GM21529 (cell line): ENCODE measurements around the gene IGFN1.
A peak's percentile ranks its signal among the peaks of the same experiment; 100 is the strongest.

Experiments
- ATAC-seq: cut with Tn5 transposase; IDR thresholded peaks from one replicate; pipeline ENCODE4 v1.9.1; 2021; ENCODE audit not compliant: unreplicated experiment

IGFN1 gene

DNA sequence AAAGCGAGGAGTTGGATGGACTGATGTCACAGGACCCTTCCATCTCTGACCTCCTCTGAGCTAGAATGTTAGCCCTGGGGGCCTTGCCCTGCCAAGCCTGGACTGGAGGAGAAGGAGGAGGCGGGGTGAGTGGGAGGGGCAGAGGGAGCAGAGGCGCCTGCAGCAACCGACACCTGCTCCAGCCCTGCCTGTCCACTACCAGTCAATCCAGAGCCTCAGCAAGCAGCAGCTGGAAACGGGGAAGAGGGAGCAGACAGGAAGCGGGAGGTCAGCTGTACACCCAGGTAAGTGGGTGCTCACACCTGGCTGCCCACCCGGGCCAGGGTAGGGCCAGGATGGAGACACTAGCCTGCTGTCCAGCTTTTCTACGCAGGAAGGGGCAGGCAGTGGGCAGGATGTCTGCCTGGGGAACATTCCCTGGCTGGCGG is at the start of gene IGFN1:
IGFN1 (plus strand) TSS at position 201 of the 428 bp plus-strand sequence. CDS start 2,470 bp downstream, outside the sequence.
- ATAC-seq: no peak

DNA sequence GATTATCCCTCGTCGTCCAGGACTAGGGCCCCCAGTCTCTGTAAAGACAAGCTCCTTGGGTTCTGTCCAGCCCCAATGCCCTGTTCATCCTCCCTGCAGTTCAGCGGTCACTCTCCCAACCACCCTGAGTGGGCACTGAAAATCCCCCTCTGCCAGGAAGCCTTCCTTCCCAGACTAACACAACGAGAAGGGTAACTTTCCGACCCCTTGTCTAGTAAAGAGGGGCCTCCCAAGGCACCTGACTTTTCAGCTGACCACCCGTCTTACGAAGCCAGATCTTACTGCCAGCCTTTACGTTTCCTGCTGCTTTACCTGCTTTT is 49.7 kb upstream of the IGFN1 start:
- no peak for ATAC-seq

DNA sequence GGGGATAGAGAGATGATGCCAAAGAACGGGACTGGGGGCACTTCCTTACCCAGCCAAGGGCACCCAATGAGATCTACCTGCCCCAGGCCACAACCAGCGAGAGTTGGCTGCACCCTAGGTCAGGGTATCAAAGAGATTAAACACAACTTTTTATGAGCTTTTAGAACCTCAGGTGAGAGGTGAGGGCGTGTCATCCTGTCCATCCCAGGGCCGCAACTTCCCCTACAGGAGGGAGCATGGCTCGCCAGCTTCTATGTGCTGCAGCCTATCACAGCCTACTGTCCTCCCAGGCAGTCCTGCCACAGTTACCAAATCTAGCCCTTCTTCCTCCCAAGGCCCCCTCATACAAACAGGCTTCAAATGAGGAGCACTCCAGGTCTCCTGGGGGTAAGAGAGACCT is 49.2 kb upstream of the IGFN1 start:
- ATAC-seq: no peak

DNA sequence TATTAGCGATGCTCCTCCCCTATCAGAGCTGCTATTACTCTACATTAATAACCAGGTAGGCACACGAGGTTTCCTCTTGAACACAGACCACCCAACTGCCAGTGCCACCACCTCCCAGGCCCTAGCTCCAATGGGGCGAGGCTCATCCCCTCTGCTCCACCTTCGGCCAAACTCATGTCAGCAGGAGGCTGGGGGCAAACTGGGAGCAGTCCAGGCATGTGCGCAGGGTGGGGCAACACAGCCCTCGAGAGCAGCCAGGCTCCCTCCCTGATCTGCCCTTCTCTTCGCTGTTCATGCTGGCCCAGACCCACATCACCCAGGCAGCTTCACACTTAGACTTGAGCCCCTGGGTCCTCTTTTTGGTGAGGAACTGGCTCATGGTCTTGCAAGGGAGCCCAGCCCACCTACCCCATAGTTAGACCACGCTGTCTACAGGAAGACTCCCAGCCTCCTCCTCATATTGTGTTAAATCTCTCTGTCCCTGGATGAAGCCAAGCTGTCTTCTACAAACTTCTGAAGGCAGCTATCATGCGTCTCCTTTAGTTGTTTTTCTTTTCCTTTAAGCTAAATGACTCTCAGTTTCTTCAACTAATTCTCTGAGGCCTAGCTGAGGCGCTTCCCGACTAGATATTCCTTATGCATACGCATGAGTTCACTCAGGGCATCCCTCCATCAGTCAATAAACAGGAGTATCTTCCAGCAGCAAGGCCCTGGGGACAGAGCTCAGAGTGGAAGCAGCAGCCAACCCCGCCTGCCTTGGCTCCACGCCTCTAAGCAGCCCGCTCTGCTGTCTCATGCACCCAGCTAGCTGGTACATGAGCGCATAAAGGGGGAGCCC is 48.4 kb upstream of the IGFN1 start:
- no peak for ATAC-seq

DNA sequence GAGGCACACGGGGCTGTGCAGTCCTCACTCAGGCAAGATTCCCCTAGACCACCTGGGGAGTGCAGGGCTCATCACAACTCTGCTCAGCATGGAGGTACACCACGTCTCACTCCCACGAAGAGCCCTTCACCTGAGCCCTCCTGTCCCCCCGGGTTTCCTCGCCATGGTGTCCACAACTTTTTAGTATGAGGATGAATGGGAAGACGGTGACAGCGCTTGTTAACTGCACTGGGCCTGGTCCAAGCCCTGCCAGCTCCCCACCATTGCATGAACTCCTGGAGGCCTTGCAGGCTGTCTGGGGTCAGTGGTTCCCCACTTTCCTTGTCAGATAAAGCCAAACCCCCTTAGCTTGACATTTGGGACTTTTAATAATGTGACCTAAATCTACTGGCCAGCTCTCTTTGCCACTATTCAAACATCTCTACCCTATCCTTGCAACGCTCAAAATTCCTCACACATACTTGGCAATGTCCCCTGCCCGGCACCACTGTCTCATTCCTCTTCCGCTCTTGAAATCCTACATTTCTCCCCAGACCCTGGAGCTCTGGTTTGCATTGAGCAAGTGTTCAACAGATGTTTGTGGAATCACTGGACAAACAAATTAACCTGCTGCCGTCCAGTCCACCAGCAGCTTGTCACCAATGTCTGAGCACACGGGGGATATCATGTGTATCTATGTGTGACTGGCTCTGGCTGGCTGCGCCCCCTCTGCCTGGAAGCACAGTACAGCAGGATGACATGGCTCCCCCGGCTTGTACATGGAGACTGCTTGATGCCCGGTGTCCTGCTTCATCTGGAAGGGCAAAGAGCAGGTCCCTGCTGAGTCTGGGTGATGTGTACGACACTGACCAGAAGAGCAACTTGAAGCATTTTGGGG is 47.5 kb upstream of the IGFN1 start:
- no peak for ATAC-seq

DNA sequence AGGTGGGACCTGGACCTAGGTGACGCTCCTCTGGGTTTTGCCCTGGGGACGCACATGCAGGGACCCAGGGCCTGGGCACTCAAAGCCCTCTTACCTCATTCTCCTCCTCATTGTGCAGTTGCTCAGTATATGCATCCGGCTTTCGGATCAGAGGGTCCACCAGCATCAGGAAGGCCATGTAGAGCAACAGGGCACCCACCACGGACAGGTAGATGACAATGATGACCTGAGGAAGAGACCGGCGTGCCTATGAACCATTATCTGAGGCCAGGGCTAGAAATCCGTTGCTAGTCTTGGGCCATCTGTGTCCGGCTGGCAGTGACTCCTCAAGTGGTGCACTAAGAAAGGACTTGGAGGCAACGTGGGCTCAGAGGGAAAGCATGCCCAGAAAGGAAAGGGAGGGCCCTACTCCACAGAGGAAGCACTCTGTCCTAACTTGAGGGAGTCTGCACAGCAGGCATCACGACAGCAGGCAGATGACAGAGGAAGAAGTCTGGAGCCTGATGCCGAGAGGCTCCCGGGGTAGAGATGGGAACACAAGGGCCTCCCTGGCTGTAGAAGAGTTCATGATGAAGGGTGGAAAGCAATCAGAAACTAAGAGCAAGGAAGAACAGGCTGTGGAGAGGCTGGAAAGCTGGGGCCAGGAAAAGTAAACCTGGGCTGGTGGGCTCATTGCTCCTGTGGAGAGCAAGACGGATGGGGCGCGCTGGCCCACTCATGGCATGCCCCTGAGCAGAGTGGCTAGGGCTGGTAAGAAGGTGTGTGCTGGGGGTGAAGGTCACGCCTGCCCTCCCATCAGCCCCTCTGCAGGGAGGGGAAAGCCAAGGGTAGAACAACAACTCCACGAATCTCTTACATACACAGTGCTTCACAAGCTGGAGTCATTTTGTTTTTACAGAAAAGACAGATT is 46.6 kb upstream of the IGFN1 start:
- no peak for ATAC-seq

DNA sequence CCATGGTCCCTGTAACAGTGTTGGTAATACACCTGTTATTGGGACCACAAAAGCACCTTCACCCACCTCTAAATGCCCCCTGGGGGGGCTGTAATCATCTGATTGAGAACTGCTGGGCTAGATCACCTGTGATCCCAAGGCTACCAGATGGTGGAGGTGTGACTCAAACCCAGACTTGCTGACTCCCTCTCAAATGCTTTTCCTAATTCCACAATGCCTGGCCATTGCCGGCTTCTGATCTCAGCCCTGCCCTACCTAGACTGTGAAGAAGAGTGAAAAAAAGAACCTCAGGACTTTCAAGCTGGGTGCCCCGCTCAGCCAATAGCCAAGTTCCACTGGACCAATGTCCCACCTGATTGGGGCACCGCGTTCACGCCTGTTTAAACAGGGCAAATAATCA is 45.9 kb upstream of the IGFN1 start:
- no peak for ATAC-seq

DNA sequence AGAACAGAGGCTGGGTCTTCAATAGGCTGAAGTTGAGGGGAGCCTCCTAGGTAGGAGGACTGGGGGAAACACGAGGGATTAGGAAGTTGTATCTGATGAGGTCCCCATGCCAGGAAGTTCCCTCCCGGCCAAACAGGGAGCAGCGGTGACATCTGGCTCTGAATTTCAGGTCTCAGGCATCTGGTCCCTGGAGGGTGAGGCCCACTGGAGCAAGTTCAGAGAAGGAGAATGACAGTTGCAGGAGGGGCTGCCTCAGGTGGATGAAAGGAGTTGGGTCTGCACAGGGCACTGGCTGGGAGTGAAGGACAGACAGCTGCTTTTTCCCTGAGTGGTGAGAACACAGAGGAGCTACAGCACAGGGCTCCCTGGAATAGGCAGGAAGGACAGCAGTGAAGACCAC is 45.5 kb upstream of the IGFN1 start:
- ATAC-seq: no peak

DNA sequence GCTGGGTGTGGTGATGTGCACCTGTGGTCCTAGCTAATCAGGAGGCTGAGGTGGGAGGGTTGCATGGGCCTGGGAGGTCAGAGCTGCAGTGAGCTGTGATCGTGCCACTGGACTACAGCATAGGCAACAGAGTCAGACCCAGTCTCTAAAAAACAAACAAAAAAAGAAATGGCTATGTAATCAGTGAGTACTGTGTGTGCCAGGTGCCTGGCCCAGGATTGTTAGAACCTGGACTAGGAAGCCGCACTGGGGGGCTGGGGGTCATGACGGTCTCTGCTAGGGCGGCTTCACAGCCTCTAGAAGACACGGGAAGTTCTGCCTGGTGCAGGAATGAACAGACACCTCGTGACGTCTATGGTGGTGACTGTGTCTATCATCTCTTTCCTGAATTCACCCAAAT is 44.8 kb upstream of the IGFN1 start:
- ATAC-seq: no peak

DNA sequence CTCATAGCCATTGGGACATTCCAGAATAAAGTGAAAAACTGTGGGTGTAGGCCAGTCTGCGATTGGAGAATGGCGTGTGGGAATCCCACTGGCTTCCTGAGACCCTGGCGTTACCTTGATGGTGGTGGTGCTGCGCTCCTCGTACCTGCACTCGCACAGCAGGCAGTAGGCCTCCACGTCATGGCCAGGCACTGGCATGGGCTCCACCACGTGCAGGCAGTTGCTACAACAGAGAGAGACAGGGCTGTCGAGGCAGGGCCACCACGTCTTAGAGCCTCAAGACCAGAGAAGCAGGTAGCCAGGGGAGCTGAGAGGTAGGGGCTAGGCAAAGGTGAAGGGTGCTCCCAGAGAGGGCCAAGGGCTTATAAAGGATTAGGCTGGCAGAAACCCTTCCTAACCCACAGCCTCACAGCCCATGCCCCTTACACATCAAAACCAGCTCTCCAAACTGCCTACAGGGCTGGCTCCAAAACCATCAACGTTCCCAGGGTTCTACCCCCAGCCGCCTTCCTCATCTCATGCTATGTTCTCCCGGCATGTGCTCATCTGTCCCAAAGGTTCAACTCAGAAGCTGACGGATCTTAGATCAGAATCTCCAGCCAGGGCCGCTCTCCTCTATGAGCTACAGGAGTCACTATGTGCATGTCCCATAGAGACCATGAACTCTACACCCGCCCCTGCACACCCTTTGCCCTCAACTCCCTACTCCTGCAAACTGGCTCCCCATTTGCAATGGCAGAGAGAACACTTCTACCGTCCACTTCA is 43.8 kb upstream of the IGFN1 start:
- ATAC-seq: no peak

DNA sequence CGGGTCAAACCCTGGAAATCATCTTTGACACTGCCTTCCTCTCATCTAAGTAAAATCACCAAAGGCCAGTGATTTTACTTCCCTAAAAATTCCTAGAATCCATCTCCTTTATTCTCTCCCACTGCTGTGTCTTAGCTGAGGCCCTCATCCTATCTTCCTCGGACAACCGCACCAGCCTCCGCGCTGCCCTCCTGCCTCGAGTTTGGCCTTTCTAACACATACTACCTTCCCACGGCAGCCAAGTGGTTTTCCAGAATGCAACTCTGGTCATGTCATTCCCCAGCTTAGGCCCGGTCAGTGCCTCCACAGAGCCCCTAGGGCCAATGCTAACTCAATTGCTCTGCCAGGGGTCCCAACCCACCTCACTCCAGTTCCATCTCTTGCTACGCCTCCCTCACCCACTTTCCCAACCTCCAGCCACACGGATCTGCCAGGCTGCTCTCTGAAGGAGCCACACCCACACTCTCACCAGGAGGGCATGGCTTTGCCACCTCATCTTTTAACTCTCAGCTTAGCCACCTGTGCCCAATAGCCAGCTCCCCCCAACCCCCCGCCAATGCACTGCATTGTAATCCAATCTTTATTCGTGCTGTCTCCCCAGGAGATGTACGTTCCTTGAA is 43.1 kb upstream of the IGFN1 start:
- no peak for ATAC-seq

DNA sequence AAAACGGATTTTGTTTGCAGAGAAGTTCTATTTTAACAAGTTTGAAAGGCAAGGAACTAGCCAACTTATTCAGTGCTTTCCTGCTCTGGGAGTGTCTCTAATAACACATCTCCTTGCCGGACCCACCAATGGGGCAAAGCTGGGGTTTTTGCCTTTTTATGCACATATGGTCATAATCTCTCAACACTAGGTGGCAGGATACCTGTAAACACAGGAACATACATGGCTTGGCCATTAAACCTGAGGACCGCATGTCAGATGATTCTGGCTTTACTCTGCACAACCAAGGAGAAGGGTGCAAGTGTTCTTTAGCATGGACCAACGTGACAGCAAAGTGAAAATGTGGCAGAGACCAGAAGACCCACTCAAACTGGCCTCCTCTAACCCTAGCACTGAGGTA is 41.2 kb upstream of the IGFN1 start:
- no peak for ATAC-seq

DNA sequence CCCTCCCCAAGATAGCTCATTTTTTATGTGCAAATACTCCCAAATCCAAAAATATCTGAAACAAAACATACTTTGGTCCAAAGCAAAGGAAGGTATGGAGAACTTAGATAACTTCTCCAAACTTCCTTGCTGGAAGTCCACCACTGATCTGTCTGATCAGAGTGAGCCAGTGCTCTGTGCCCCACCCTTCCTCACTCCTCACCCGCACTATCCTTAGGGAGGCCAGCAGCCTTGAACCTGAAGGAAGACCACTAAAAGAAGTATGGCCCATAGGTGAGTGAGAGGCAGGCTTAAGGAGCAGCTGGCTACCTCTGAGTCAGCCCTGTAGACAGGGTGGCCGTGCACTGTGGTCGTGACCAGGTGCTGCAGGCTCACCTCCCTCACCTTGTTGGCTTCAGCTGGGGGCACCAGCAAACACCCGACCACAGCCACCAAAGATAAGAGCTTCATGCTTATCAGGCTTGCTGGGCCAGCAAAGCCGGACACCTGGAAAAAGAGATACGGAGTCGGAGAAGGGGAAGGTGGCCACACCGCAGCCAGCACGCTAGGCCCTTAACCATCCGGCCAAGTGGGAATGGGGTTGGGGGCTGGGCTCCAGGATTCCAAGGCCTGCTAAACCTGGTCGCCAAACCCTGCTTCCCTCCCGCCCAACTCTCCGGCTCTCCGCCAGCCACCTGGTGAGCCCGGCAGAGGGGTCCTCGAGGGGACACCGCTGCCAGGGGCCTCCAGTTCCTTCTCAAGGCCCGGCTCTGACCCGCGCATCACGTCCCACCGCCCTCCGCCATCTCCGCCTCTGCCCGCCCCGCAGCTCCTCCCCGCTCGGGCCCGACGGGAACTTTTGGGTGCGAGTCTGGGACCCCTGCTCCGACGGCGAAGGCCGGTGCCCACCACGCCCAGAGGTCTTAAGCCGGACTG is 36.9 kb upstream of the IGFN1 start:
- peak; percentile 74 for ATAC-seq

DNA sequence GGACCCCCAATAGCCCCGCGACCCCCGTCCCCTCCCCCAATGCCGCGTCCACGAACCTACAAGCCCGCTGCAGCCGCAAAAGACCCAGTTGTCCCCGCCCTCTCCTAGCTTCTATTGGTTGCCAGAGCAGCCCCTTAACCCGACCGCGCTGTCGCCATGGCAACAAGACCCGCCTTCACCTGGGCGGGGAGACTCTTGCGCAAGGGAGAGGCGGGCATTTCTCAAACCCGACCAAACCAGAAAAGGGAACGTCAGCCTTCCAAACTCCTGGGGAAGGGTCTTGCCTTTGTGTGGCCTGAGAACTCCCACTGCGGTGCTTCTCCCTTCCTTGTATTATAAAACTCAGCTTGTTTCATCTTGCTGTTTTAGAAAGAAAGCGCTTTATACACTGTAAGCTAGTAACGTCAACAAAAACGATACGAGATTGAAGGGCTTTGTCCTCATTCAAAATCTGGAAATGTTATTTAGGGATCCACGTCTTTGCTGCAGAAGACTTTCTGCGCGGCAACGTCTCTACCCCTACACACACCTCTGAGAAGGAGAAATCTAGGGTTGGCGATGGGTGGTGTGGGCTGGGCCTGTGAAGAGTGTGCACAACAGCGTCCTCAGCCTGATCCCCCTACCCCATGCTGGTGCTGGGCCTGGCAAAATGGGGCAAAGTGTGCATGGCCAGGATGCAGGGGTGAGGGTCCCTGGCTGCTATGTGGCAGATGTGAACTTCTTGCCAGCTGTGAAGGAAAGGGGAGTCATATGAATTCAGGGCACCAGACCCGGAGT is 36.0 kb upstream of the IGFN1 start, which contains the start of gene TMEM9:
TMEM9 (minus strand) TSS at position 86 of the 777 bp plus-strand sequence. CDS start 551 bp downstream, outside the sequence.
- ATAC-seq: peak; percentile 99

DNA sequence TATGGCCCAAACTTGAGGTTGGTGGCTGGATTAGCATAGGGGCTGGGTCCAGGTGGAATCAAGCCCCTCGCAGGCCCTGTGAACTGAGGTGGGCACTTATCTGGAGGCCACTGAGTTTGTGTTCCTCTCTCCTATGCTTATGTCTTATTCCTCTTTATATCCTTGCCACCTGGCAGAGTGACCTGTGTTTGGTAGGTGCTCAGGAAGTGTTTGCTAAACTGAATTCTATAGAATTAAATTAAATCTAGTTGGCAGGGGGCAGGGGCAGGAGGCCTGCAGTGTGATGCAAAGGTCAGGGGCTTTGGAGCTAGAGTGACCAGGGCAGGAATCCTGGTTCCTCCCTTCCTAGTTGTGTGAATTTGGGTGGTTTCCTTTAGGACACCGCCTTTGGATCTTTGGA is 35.3 kb upstream of the IGFN1 start:
- ATAC-seq: no peak

DNA sequence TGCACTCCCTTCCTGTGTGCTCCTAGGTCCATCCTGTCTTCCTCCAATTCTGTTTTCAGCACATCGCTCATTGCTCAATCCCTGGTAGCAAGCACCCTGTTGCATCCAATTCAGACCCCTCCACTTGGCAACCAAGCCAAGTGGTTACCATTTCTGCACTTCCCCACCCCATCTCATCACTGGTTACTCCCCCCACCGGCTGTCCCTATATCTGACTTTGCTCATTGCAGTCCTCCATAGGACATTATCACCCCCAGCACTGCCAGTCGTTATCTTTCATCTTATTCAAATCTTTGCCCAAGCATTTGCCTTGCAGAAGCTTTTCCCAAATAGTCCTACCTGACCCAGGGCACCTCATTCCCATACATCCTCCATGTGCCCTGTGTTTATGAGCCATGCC is 34.3 kb upstream of the IGFN1 start:
- no peak for ATAC-seq

DNA sequence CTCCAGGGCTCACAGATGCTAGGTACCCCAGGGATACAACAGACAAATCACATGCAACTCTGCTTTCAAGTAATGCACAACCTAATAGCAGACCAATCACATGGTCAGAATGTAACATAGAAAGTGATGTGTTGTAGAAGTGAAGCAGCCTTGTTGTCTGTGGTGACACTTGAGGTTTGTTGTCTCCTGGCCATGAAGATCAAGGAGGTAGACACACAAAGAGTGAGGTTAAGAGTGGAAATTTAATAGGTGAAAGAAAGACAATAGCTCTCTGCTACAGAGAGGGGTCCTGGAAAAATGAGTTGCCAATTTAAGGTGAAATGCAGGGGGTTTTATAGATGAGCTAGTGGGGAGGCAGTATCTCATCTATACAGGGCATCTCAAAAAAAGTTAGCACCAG is 33.8 kb upstream of the IGFN1 start:
- ATAC-seq: no peak

DNA sequence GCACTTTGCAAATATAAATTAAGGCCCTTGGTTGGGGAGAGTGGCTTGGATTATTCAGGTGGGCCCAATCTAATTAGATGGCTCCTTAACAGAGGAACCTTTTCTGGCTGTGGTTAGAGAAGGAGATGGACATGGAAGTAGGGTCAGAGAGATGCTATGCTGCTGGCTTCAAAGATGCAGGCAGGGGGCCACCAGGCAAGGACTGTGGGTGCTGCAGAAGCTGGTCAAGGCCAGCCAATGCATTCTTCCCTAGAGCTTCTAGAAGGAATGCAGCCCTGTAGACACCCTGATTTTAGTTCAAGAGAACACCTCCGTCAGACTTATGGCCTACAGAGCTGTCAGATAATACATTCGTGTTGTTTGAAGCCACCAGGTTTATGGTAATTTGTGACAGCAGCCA is 32.7 kb upstream of the IGFN1 start:
- no peak for ATAC-seq
